Esophagus squamous epithelium (tissue), 5 donors: ENCODE results near the gene GMEB2. TPM values are rescaled to one million over a fixed set of nuclear protein-coding genes. Genes with fewer than 3 reads are reported as not detected.

ENCODE experiments used
- DNase-seq: peaks from one replicate; lab custom pipeline; 2025; lab: John Stamatoyannopoulos, UW
- H3K27ac ChIP-seq, 4 donors: fragments of 200-600 bp; sonication (generic); one replicate each; pipeline ENCODE4 v1.5.1; 2016 to 2019; ENCODE audit warnings: mild to moderate bottlenecking in 1 of 4
- H3K27me3 ChIP-seq, 4 donors: fragments of 200-600 bp; sonication (generic); 1 replicate in 3 of 4; 2 replicates in 1 of 4; pipeline versions ENCODE4 v1.5.1 to v1.6.0; 2017 to 2021; ENCODE audit warnings: antibody characterized with exemption in 1 of 4
- H3K36me3 ChIP-seq, 3 donors: fragments of 200-600 bp; sonication (generic); one replicate each; pipeline ENCODE4 v1.5.1; 2016 to 2019
- H3K4me1 ChIP-seq, 3 donors: fragments of 200-600 bp; sonication (generic); one replicate each; pipeline ENCODE4 v1.5.1; 2017 to 2019
- H3K4me3 ChIP-seq, 4 donors: fragments of 200-600 bp; sonication (generic); 1 replicate in 3 of 4; 2 replicates in 1 of 4; pipeline ENCODE4 v1.5.1; 2016 to 2019; ENCODE audit warnings: mild to moderate bottlenecking in 2 of 4, moderate library complexity in 1 of 4
- H3K9me3 ChIP-seq, 3 donors: fragments of 200-600 bp; sonication (generic); one replicate each; pipeline ENCODE4 v1.5.1; 2016 to 2019
- CTCF ChIP-seq, 6 experiments: fragments of 450-650 bp in 4 of 6; fragments of 200-600 bp in 2 of 6; sonication (generic) in 2 of 6; IDR thresholded peaks; one replicate each; pipeline ENCODE4 v1.5.1; 2016 to 2019; ENCODE audit warnings: antibody characterized with exemption in 6 of 6, mild to moderate bottlenecking in 4 of 6, moderate library complexity in 4 of 6
- POLR2A ChIP-seq, 4 donors: fragments of 450-650 bp; IDR thresholded peaks; one replicate each; pipeline ENCODE4 v1.6.1; 2017; ENCODE audit warnings: antibody characterized with exemption in 4 of 4, mild to moderate bottlenecking in 4 of 4, moderate library complexity in 3 of 4
- WGBS, 2 donors: methylation state at CpG; one replicate each; pipeline ENCODE4 v1.1.5; 2018; 5-methylcytosine and 5-hydroxymethylcytosine counted together
- intact Hi-C: fragments of 100-400 bp; cut with DNase I; formaldehyde crosslinking; loops from one replicate; pipeline ENCODE4 v1.15.0; 2022
- total RNA-seq, 4 donors: library from RNA; depleted of rRNA; stranded (reverse); fragments of >200 nt; gene quantifications; one replicate each; pipeline ENCODE4 v1.1.0, GENCODE V29; 2016
- donor health status: DM: yes; HTN: yes; CAD: no.

Gene GMEB2
- total RNA-seq, 4 donors from 2014 or later, result 7.2 to 12.0 (median 11.0) TPM

GRCh38 chr20:63620991-63621390 is 5.9 kb downstream of the GMEB2 start:
- no peaks in the 10 kb centered on the region for H3K9me3 ChIP-seq
- H3K27ac ChIP-seq, result no peak overlapping the region
- H3K4me1 ChIP-seq, result peaks cover 5 to 22% (median 10%) of the 10 kb centered on the region in 3 donors
- H3K27me3 ChIP-seq, result no peaks in the 10 kb centered on the region
- no peak overlapping the region for H3K4me3 ChIP-seq
- DNase-seq, result no peak
- TF ChIP-seq POLR2A (IDR thresholded peaks at IDR 0.05), result no peak
- no peak for TF ChIP-seq CTCF (IDR thresholded peaks at IDR 0.05)
- intact Hi-C loops, result no loop called here
- 64 to 73% methylated on average over 8 of the region's 8 CpGs for WGBS, 2 donors
- peaks cover 0 to 40% (median 0%) of the 10 kb centered on the region in 3 donors for H3K36me3 ChIP-seq

GRCh38 chr20:63619505-63619904 is 7.4 kb downstream of the GMEB2 start:
- intact Hi-C loops, result no loop called here
- TF ChIP-seq POLR2A (IDR thresholded peaks at IDR 0.05), result no peak
- TF ChIP-seq CTCF (IDR thresholded peaks at IDR 0.05), result no peak
- Histone ChIP-seq H3K36me3 (peaks cover 0 to 55% (median 0%) of the 10 kb centered on the region in 3 donors), H3K4me3 (no peak overlapping the region), H3K27ac (no peak overlapping the region), H3K9me3 (no peaks in the 10 kb centered on the region), H3K4me1 (peaks cover 0 to 10% (median 3%) of the 10 kb centered on the region in 3 donors), H3K27me3 (no peaks in the 10 kb centered on the region)
- DNase-seq, result no peak
- 88% methylated on average over 13 of the region's 13 CpGs; no CpG with 5 or more reads in 1 of the 2 donors for WGBS, 2 donors

GRCh38 chr20:63619086-63619485 is 7.8 kb downstream of the GMEB2 start:
- no peak overlapping the region for H3K27ac ChIP-seq
- intact Hi-C loops, result no loop called here
- TF ChIP-seq CTCF (IDR thresholded peaks at IDR 0.05) (no peak), POLR2A (IDR thresholded peaks at IDR 0.05) (no peak)
- peaks cover 0 to 10% (median 3%) of the 10 kb centered on the region in 3 donors for H3K4me1 ChIP-seq
- no peaks in the 10 kb centered on the region for H3K27me3 ChIP-seq
- DNase-seq, result no peak
- peaks cover 0 to 55% (median 0%) of the 10 kb centered on the region in 3 donors for H3K36me3 ChIP-seq
- H3K4me3 ChIP-seq, result no peak overlapping the region
- 93 to 99% methylated on average over 12 to 15 of the region's 16 CpGs for WGBS, 2 donors
- H3K9me3 ChIP-seq, result no peaks in the 10 kb centered on the region

- H3K4me1 ChIP-seq, result peaks cover 0 to 10% (median 3%) of the 10 kb centered on the region in 3 donors
- H3K4me3 ChIP-seq, result no peak overlapping the region
- H3K9me3 ChIP-seq, result no peaks in the 10 kb centered on the region
- TF ChIP-seq CTCF (IDR thresholded peaks at IDR 0.05), result no peak
- TF ChIP-seq POLR2A (IDR thresholded peaks at IDR 0.05), result no peak
- no peaks in the 10 kb centered on the region for H3K27me3 ChIP-seq
- peaks cover 0 to 59% (median 0%) of the 10 kb centered on the region in 3 donors for H3K36me3 ChIP-seq
- 88 to 89% methylated on average over 8 to 10 of the region's 11 CpGs for WGBS, 2 donors
- H3K27ac ChIP-seq, result no peak overlapping the region
- intact Hi-C loops, result no loop called here
- DNase-seq, result no peak
Measured at GRCh38 chr20:63618291-63618980, 8.5 kb downstream of the GMEB2 start.

GRCh38 chr20:63617876-63618265 is 9.0 kb downstream of the GMEB2 start:
- DNase-seq, result no peak
- intact Hi-C loops, result no loop called here
- H3K27me3 ChIP-seq, result no peaks in the 10 kb centered on the region
- H3K36me3 ChIP-seq, result peaks cover 0 to 59% (median 0%) of the 10 kb centered on the region in 3 donors
- no peak overlapping the region for H3K4me3 ChIP-seq
- peaks cover 0 to 10% (median 3%) of the 10 kb centered on the region in 3 donors for H3K4me1 ChIP-seq
- TF ChIP-seq POLR2A (IDR thresholded peaks at IDR 0.05) (no peak), CTCF (IDR thresholded peaks at IDR 0.05) (no peak)
- WGBS, 2 donors, result 60% methylated on average over 2 of the region's 8 CpGs; no CpG with 5 or more reads in 1 of the 2 donors
- H3K9me3 ChIP-seq, result no peaks in the 10 kb centered on the region
- no peak overlapping the region for H3K27ac ChIP-seq
